Testis (tissue), 3 donors: Measurements from ENCODE around the gene PBX4. TPM values are rescaled to one million over a fixed set of nuclear protein-coding genes. Genes with fewer than 3 reads are reported as not detected.

Source experiments
- DNase-seq: peaks from one replicate; pipeline ENCODE4 v3.0.0-alpha.2; 2019
- H3K27ac ChIP-seq, 2 donors: fragments of 200-600 bp; sonication (generic); one replicate each; pipeline ENCODE4 v1.5.1; 2019
- H3K27me3 ChIP-seq: fragments of 200-600 bp; sonication (generic); one replicate; pipeline ENCODE4 v1.5.1; 2019
- H3K36me3 ChIP-seq: fragments of 200-600 bp; sonication (generic); one replicate; pipeline ENCODE4 v1.5.1; 2017; ENCODE audit warnings: low read depth; ENCODE audit errors: missing control alignments
- H3K4me1 ChIP-seq: fragments of 200-600 bp; sonication (generic); one replicate; pipeline ENCODE4 v1.5.1; 2019
- H3K4me3 ChIP-seq, 2 donors: fragments of 200-600 bp; sonication (generic); one replicate each; pipeline ENCODE4 v1.5.1; 2017 to 2019
- H3K9me3 ChIP-seq: fragments of 200-600 bp; sonication (generic); one replicate; pipeline ENCODE4 v1.5.1; 2017
- POLR2A ChIP-seq: fragments of 450-650 bp; IDR thresholded peaks from one replicate; pipeline ENCODE4 v1.6.1; 2017; ENCODE audit warnings: antibody characterized with exemption, mild to moderate bottlenecking, moderate library complexity
- WGBS, 2 donors: methylation state at CpG; one replicate each; pipeline ENCODE4 v1.1.5; 2018; 5-methylcytosine and 5-hydroxymethylcytosine counted together
- intact Hi-C: fragments of 100-400 bp; cut with DNase I; formaldehyde crosslinking; loops from one replicate; pipeline ENCODE4 v1.15.1; 2023; ENCODE audit warnings: low total_unique reads
- polyA plus RNA-seq: library from polyadenylated mRNA; stranded (reverse); fragments of 350-450 nt; fragmentation: Illumina TruSeq; extraction: RNeasy Lipid Tissue Mini Kit (QIAGEN cat#74804); gene quantifications from one replicate; pipeline ENCODE4 v1.2.3, GENCODE V29; 2014; ENCODE audit warnings: low read depth, low replicate concordance; ENCODE audit not compliant: insufficient read depth
- total RNA-seq, 2 donors: library from RNA; depleted of rRNA; stranded (reverse); fragments of >200 nt; gene quantifications; one replicate each; pipeline ENCODE4 v1.2.3, GENCODE V29; 2016
- TF ChIP-seq, protein P1 (sequence below), 3 experiments: fragments of 450-650 bp in 2 of 3; fragments of 200-600 bp in 1 of 3; sonication (generic) in 1 of 3; IDR thresholded peaks; one replicate each; pipeline ENCODE4 v1.5.1; 2016 to 2019; ENCODE audit warnings: antibody characterized with exemption in 3 of 3, mild to moderate bottlenecking in 2 of 3, moderate library complexity in 1 of 3

PBX4 gene
- total and polyA plus RNA-seq, 3 donors from 2014 or later = 16.2 to 28.3 (median 18.0) TPM

GRCh38 chr19:19567391-19567790 lies 51.1 kb downstream of the PBX4 start:
- no peak for TF ChIP-seq POLR2A
- TF ChIP-seq, protein P1, sequence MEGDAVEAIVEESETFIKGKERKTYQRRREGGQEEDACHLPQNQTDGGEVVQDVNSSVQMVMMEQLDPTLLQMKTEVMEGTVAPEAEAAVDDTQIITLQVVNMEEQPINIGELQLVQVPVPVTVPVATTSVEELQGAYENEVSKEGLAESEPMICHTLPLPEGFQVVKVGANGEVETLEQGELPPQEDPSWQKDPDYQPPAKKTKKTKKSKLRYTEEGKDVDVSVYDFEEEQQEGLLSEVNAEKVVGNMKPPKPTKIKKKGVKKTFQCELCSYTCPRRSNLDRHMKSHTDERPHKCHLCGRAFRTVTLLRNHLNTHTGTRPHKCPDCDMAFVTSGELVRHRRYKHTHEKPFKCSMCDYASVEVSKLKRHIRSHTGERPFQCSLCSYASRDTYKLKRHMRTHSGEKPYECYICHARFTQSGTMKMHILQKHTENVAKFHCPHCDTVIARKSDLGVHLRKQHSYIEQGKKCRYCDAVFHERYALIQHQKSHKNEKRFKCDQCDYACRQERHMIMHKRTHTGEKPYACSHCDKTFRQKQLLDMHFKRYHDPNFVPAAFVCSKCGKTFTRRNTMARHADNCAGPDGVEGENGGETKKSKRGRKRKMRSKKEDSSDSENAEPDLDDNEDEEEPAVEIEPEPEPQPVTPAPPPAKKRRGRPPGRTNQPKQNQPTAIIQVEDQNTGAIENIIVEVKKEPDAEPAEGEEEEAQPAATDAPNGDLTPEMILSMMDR (IDR thresholded peaks at IDR 0.05) = no peak
- no peak overlapping the region for H3K27ac ChIP-seq
- no peaks in the 10 kb centered on the region for H3K36me3 ChIP-seq
- no peak overlapping the region for H3K4me3 ChIP-seq
- no peaks in the 10 kb centered on the region for H3K4me1 ChIP-seq
- H3K9me3 ChIP-seq = no peaks in the 10 kb centered on the region
- H3K27me3 ChIP-seq = no peaks in the 10 kb centered on the region
- WGBS, 2 donors = 84 to 87% methylated on average over 3 of the region's 3 CpGs
- no peak for DNase-seq
- intact Hi-C loops = no loop called here

DNA sequence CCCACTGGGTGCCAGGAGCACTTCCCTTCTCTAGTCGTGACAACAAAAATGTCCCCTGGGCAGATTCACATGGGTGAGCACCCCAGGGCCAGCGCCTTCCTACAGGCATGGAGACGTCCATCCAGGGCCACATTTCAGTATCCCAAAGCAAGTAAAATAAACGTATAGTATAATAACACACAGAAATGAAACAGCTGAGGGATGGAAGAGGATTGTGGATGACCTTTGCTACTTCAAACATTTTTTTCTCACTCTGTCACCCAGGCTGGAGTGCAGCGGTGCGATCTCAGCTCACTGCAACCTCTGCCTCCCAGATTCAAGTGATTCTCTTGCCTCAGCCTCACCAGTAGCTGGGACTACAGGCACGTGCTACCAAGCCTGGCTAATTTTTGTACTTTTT lies 52.2 kb downstream of the PBX4 start:
- 86% methylated on average over 7 of the region's 7 CpGs for WGBS, 2 donors
- Histone ChIP-seq H3K27me3 (no peaks in the 10 kb centered on the region), H3K36me3 (no peaks in the 10 kb centered on the region), H3K4me3 (no peak overlapping the region), H3K4me1 (no peaks in the 10 kb centered on the region), H3K9me3 (no peaks in the 10 kb centered on the region), H3K27ac (no peak overlapping the region)
- TF ChIP-seq, protein P1 (IDR thresholded peaks at IDR 0.05) = no peak
- TF ChIP-seq POLR2A = no peak
- DNase-seq = no peak
- intact Hi-C loops = no loop called here

DNA sequence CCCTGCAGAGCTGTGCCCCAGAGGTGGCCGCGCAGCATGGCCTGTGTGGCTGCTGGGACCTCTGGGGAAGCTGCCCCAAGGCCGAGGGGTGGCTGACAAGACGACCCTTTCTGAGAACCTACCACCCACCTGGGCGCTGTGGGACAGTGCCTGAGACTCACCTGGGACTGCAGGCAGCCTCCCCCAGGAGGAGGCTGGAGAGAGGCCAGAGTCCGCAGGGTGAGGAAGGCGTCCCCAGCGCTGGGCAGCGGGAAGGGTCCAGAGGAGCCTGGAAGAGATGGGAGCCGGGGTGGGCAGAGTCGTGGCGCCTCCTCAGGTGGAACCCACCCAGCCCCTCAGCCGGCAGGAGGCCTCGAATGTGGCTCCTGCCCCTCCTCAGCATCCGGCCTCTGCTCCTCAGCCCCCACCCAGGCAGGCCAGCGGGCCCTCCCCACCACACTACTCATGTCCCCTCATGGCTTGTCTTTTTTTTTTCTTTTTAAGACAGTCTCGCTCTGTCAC lies 55.1 kb downstream of the PBX4 start:
- no peaks in the 10 kb centered on the region for H3K27me3 ChIP-seq
- TF ChIP-seq, protein P1 (IDR thresholded peaks at IDR 0.05) = no peak
- TF ChIP-seq POLR2A = no peak
- WGBS, 2 donors = 86 to 96% methylated on average over 17 of the region's 17 CpGs
- H3K4me3 ChIP-seq = no peak overlapping the region
- H3K4me1 ChIP-seq = no peaks in the 10 kb centered on the region
- no peak overlapping the region for H3K27ac ChIP-seq
- no peaks in the 10 kb centered on the region for H3K9me3 ChIP-seq
- DNase-seq = no peak
- no peaks in the 10 kb centered on the region for H3K36me3 ChIP-seq
- intact Hi-C loops = no loop called here

DNA sequence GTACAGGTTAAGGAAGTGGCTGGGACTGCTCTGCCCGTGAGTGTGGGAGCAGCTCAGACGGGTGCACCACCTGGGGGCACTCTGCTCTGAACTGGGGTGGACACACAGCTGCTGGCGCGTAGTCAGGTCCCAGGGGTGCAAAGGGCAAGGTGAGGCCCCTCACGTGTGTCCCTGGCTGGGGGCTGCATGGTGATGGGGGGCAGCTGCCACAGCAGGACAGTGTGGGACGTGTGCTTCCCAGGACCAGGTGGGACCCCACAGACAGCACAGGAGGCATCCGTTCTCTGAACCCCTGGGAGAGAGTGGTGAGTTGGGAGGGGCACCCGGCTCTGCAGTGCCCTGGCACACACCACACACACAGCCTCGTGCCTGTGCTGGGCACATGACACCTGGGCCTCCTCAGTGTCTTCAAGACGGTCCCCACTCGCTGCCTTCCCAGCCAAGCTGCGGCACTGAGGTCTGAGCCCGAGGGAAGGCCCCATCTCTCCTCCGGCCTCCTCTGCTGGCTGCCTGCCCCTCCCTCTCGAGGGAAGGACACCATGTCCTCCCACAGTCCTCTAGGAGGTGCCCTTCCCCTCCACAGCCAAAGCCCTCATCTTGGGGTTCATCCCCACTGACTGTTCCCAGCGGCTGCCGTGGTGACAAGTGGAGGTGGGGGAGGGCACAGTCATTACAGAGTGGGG lies 55.7 kb downstream of the PBX4 start:
- no peak overlapping the region for H3K4me3 ChIP-seq
- H3K27ac ChIP-seq = no peak overlapping the region
- no peaks in the 10 kb centered on the region for H3K36me3 ChIP-seq
- H3K27me3 ChIP-seq = no peaks in the 10 kb centered on the region
- no peak for DNase-seq
- TF ChIP-seq, protein P1 (IDR thresholded peaks at IDR 0.05) = no peak
- no peak for TF ChIP-seq POLR2A
- intact Hi-C loops = no loop called here
- 77 to 79% methylated on average over 12 to 17 of the region's 17 CpGs for WGBS, 2 donors
- no peaks in the 10 kb centered on the region for H3K9me3 ChIP-seq
- no peaks in the 10 kb centered on the region for H3K4me1 ChIP-seq
